SK-N-SH (cell line): ENCODE data around the gene NUP160. TPM values are rescaled to one million over a fixed set of nuclear protein-coding genes. Genes with fewer than 3 reads are reported as not detected.

Experiments
- CTCF ChIA-PET: fragments of 300-600, 350-600 bp; formaldehyde crosslinking; extraction: SDS; loops from one replicate; lab custom pipeline; 2021; lab: Yijun Ruan, JAX
- POLR2A ChIA-PET: fragments of 350-600 bp; sonication (Branson Sonifier 250); formaldehyde crosslinking; extraction: SDS; loops from one replicate; lab custom pipeline; 2020; ENCODE audit warnings: antibody characterized with exemption, inconsistent platforms; lab: Yijun Ruan, JAX
- DNase-seq: peaks from one replicate; pipeline ENCODE4 v3.0.0; 2012
- H2AFZ ChIP-seq: fragments of 200-600 bp; sonication (generic); 2 replicates; pipeline ENCODE4 v1.8.1; 2016; ENCODE audit warnings: antibody characterized with exemption, mild to moderate bottlenecking, low read depth
- H3F3A ChIP-seq: fragments of 200-600 bp; sonication (generic); replicated peaks from 2 replicates; pipeline ENCODE3; 2016; ENCODE audit warnings: antibody characterized with exemption, mild to moderate bottlenecking; ENCODE audit not compliant: insufficient read depth
- H3K27ac ChIP-seq, 2 experiments: fragments of 200-500 bp in 1 of 2; fragments of 200-600 bp in 1 of 2; sonication (Bioruptor generic) in 1 of 2; sonication (generic), shearing (Covaris generic) in 1 of 2; 2 replicates each; pipeline versions ENCODE4 v1.5.1 to v1.6.1; 2014 to 2016; ENCODE audit warnings: low read depth in 2 of 2, inconsistent platforms in 1 of 2, low read length in 1 of 2, mild to moderate bottlenecking in 1 of 2, mixed read lengths in 1 of 2
- H3K27me3 ChIP-seq: fragments of 200-600 bp; sonication (generic), shearing (Covaris generic); 2 replicates; pipeline ENCODE4 v1.6.1; 2016; ENCODE audit warnings: mixed run types; ENCODE audit not compliant: insufficient read depth
- H3K36me3 ChIP-seq, 2 experiments: fragments of 200-500 bp in 1 of 2; fragments of 200-600 bp in 1 of 2; sonication (Bioruptor generic) in 1 of 2; sonication (generic) in 1 of 2; replicated peaks in 1 of 2; 2 replicates each; pipeline versions ENCODE3 to v1.5.1; 2014 to 2016; ENCODE audit warnings: low read length in 1 of 2, mild to moderate bottlenecking in 1 of 2; ENCODE audit not compliant: insufficient read depth in 2 of 2, control insufficient read depth in 1 of 2
- H3K4me1 ChIP-seq, 2 experiments: fragments of 200-500 bp in 1 of 2; fragments of 200-600 bp in 1 of 2; sonication (Bioruptor generic) in 1 of 2; sonication (generic), shearing (Covaris generic) in 1 of 2; 2 replicates each; pipeline versions ENCODE4 v1.5.1 to v1.6.1; 2014 to 2016; ENCODE audit warnings: low read depth in 1 of 2, low read length in 1 of 2, mixed run types in 1 of 2; ENCODE audit not compliant: insufficient read depth in 2 of 2, control insufficient read depth in 1 of 2
- H3K4me2 ChIP-seq: fragments of 200-600 bp; sonication (generic), shearing (Covaris generic); 2 replicates; pipeline ENCODE4 v1.6.1; 2017; ENCODE audit warnings: mixed run types
- H3K4me3 ChIP-seq, 2 experiments: fragments of 200-500 bp in 1 of 2; fragments of 200-600 bp in 1 of 2; sonication (Bioruptor generic) in 1 of 2; sonication (generic), shearing (Covaris generic) in 1 of 2; 2 replicates each; pipeline versions ENCODE4 v1.5.1 to v1.8.1; 2014 to 2016; ENCODE audit warnings: low read depth in 2 of 2, inconsistent platforms in 1 of 2, low read length in 1 of 2, mild to moderate bottlenecking in 1 of 2, mixed read lengths in 1 of 2, moderate library complexity in 1 of 2
- H3K79me2 ChIP-seq: fragments of 200-600 bp; sonication (generic); 2 replicates; pipeline ENCODE4 v1.8.1; 2017; ENCODE audit warnings: mild to moderate bottlenecking; ENCODE audit not compliant: insufficient read depth
- H3K9ac ChIP-seq: fragments of 200-600 bp; sonication (generic); 2 replicates; pipeline ENCODE4 v1.6.1; 2017; ENCODE audit warnings: mixed run types
- H3K9me2 ChIP-seq: fragments of 200-600 bp; sonication (generic); 2 replicates; pipeline ENCODE4 v1.6.1; 2017; ENCODE audit warnings: mixed run types
- H3K9me3 ChIP-seq: fragments of 200-600 bp; sonication (generic); 2 replicates; pipeline ENCODE4 v1.6.1; 2017; ENCODE audit warnings: mixed run types, mild to moderate bottlenecking, moderate library complexity
- H4K20me1 ChIP-seq: fragments of 200-600 bp; sonication (generic); 2 replicates; pipeline ENCODE4 v1.6.1; 2017; ENCODE audit warnings: mild to moderate bottlenecking, mixed run types; ENCODE audit not compliant: insufficient read depth
- CHD2 ChIP-seq: fragments of 150-350 bp; IDR thresholded peaks from 2 replicates; pipeline ENCODE4 v1.6.1; 2018; ENCODE audit warnings: low read length; ENCODE audit not compliant: partially characterized antibody
- ELF1 ChIP-seq: IDR thresholded peaks from 2 replicates; pipeline ENCODE4 v1.4.0; 2012
- EP300 ChIP-seq, 2 experiments: IDR thresholded peaks; 2 replicates each; pipeline versions ENCODE4 v1.4.0 to v1.6.1; 2012; ENCODE audit warnings: borderline replicate concordance in 1 of 2, low read depth in 1 of 2, low read length in 1 of 2
- EZH2phosphoT487 ChIP-seq: fragments of 200-600 bp; sonication (generic); IDR thresholded peaks from 2 replicates; pipeline ENCODE4 v1.6.1; 2017; ENCODE audit warnings: low read depth, mixed run types, mild to moderate bottlenecking, antibody characterized with exemption, moderate library complexity, borderline replicate concordance
- FOXJ3 ChIP-seq: sonication (generic); formaldehyde crosslinking; IDR thresholded peaks from 2 replicates; pipeline ENCODE4 v1.5.1; 2020; ENCODE audit warnings: mild to moderate bottlenecking, missing genetic modification reagents
- JUND ChIP-seq: IDR thresholded peaks from 2 replicates; pipeline ENCODE4 v1.4.0; 2012
- MEF2A ChIP-seq: IDR thresholded peaks from 2 replicates; pipeline ENCODE4 v1.4.0; 2012; ENCODE audit warnings: low read depth, borderline replicate concordance
- MXI1 ChIP-seq: IDR thresholded peaks from 2 replicates; pipeline ENCODE4 v1.6.1; 2012; ENCODE audit warnings: mild to moderate bottlenecking, low read depth, low read length, improper control_type of control experiment
- NFIC ChIP-seq: IDR thresholded peaks from 2 replicates; pipeline ENCODE4 v1.4.0; 2012; ENCODE audit warnings: borderline replicate concordance
- RAD21 ChIP-seq: IDR thresholded peaks from 2 replicates; pipeline ENCODE4 v1.6.1; 2012; ENCODE audit warnings: mild to moderate bottlenecking, low read length
- RCOR1 ChIP-seq: fragments of 150-350 bp; IDR thresholded peaks from 2 replicates; pipeline ENCODE4 v1.6.1; 2017; ENCODE audit warnings: antibody characterized with exemption, low read length
- RXRA ChIP-seq: IDR thresholded peaks from 2 replicates; pipeline ENCODE4 v1.4.0; 2012; ENCODE audit warnings: low read depth, mild to moderate bottlenecking, borderline replicate concordance
- TAF1 ChIP-seq: IDR thresholded peaks from 2 replicates; pipeline ENCODE4 v1.6.1; 2012; ENCODE audit warnings: low read depth, mild to moderate bottlenecking, low read length, moderate library complexity, borderline replicate concordance
- YY1 ChIP-seq: IDR thresholded peaks from 2 replicates; pipeline ENCODE4 v1.4.0; 2012; ENCODE audit warnings: low read depth, mild to moderate bottlenecking
- WGBS: methylation state at CpG from one replicate; pipeline ENCODE4 v1.1.6; 2017; ENCODE audit warnings: low lambda C conversion rate; 5-methylcytosine and 5-hydroxymethylcytosine counted together
- polyA plus RNA-seq, 3 experiments: library from polyadenylated mRNA; depleted of rRNA; stranded (reverse); fragments of >200 nt; gene quantifications; 2 replicates each; pipeline ENCODE4 v1.2.3, GENCODE V29; 2012
- TF ChIP-seq, protein P1 (sequence below): IDR thresholded peaks from 2 replicates; pipeline ENCODE4 v1.4.0; 2012; ENCODE audit warnings: low read depth
- TF ChIP-seq, protein P2 (sequence below): fragments of 200-600 bp; sonication (generic); IDR thresholded peaks from 2 replicates; pipeline ENCODE4 v1.6.1; 2017; ENCODE audit warnings: antibody characterized with exemption, mild to moderate bottlenecking, moderate library complexity
- TF ChIP-seq, protein P3 (sequence below): fragments of 150-350 bp; IDR thresholded peaks from 2 replicates; pipeline ENCODE4 v1.6.1; 2017; ENCODE audit warnings: antibody characterized with exemption, low read length, low read depth, borderline replicate concordance
- TF ChIP-seq, protein P4 (sequence below): IDR thresholded peaks from 2 replicates; pipeline ENCODE4 v1.4.0; 2012; ENCODE audit warnings: low read depth, borderline replicate concordance

NUP160 gene
- polyA plus RNA-seq, 1 of the 3 experiments (the other 2 are of a cell fraction): 19.3 TPM

DNA sequence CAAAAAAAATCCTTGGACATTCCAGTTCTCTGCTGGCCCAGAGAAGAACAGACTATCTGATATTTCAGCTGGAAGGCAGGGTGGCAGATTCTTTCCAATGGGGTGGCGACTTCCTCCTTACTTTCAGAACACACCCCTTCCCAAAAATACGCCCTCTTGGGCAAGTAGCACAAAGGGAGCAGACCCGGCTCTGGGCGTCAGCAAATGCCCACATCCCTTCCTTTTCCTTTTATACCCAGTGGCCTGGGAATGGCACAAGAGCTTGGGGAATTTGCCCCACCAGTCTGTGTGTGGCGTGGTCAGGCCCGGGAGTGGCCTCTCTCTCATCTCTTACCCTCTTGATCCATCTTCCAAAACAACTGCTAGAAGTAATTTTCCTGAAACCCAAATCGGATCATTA lies 33.0 kb upstream of the NUP160 start:
- no peaks in the 10 kb centered on the region for H3K79me2 ChIP-seq
- H3K27ac ChIP-seq: no peak overlapping the region
- H3K9me3 ChIP-seq: no peaks in the 10 kb centered on the region
- H2AFZ ChIP-seq: no peak overlapping the region
- peaks cover 8% of the 10 kb centered on the region for H3F3A ChIP-seq
- no peak overlapping the region for H3K9ac ChIP-seq
- POLR2A ChIA-PET: no interaction called here
- peaks cover 0 to 7% of the 10 kb centered on the region in 2 experiments; a peak in 2 of 4 replicates for H3K4me1 ChIP-seq
- WGBS: 78% methylated on average over 7 of the region's 7 CpGs
- no peaks in the 10 kb centered on the region for H3K36me3 ChIP-seq
- no peaks in the 10 kb centered on the region for H3K9me2 ChIP-seq
- DNase-seq: no peak
- no peak overlapping the region for H3K4me3 ChIP-seq
- H3K27me3 ChIP-seq: no peaks in the 10 kb centered on the region
- TF ChIP-seq, protein P1, sequence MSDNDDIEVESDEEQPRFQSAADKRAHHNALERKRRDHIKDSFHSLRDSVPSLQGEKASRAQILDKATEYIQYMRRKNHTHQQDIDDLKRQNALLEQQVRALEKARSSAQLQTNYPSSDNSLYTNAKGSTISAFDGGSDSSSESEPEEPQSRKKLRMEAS: no peak
- TF ChIP-seq RAD21 (no peak), EP300 (IDR thresholded peaks at IDR 0.05; ENCODE audit: borderline replicate concordance in 1 of 2, low read depth in 1 of 2, low read length in 1 of 2) (no peak), YY1 (no peak), JUND (no peak), ELF1 (no peak)
- TF ChIP-seq, protein P2, sequence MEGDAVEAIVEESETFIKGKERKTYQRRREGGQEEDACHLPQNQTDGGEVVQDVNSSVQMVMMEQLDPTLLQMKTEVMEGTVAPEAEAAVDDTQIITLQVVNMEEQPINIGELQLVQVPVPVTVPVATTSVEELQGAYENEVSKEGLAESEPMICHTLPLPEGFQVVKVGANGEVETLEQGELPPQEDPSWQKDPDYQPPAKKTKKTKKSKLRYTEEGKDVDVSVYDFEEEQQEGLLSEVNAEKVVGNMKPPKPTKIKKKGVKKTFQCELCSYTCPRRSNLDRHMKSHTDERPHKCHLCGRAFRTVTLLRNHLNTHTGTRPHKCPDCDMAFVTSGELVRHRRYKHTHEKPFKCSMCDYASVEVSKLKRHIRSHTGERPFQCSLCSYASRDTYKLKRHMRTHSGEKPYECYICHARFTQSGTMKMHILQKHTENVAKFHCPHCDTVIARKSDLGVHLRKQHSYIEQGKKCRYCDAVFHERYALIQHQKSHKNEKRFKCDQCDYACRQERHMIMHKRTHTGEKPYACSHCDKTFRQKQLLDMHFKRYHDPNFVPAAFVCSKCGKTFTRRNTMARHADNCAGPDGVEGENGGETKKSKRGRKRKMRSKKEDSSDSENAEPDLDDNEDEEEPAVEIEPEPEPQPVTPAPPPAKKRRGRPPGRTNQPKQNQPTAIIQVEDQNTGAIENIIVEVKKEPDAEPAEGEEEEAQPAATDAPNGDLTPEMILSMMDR: no peak
- TF ChIP-seq, protein P3, sequence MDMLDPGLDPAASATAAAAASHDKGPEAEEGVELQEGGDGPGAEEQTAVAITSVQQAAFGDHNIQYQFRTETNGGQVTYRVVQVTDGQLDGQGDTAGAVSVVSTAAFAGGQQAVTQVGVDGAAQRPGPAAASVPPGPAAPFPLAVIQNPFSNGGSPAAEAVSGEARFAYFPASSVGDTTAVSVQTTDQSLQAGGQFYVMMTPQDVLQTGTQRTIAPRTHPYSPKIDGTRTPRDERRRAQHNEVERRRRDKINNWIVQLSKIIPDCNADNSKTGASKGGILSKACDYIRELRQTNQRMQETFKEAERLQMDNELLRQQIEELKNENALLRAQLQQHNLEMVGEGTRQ: no peak
- TF ChIP-seq, all 33 proteins: peak for 0
- H4K20me1 ChIP-seq: no peaks in the 10 kb centered on the region
- no peak overlapping the region for H3K4me2 ChIP-seq
- CTCF ChIA-PET: no interaction called here

DNA sequence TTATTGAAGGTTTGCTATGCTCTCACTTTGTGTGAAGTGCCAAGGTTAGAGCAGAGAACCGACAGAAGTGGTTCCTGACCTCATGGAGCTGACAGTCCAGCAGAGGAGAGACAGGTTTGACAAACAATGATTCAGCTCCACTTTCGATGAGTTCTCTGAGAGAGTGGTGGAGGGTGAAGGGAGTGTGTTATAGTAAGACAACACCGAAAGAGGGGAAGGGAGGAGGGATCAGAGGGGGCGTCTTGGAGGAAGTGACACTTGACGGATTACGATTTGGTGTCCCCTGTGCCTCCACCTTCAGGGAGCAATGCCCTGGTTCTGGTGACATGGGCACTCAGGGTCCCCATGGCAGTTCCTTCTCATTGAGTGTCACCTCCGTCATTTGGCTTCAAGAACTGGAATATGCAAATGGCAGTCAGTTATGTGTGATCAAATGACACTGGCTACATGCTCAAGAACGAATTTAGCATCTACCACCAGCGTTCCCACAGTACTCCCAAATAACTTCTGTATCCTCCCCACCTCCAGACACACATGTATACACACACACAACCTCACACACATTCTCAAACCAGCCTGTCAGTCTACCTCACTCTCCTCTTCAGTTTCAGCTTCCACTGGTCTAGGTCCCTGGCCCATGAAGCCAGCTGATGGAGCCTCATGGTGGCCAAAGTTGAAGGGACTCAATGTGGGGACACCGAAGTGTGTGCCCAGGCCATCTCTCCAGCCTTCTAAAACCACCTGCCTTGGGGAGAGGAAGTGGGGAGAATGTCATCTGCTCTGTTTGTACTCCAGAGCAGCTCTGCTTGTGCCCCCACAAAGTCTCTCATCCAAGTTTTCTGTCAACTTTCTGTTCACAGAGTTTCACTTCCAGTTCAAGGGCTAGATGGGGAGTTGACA lies 31.4 kb upstream of the NUP160 start:
- CTCF ChIA-PET: no interaction called here
- Histone ChIP-seq H3F3A (no peaks in the 10 kb centered on the region), H4K20me1 (no peaks in the 10 kb centered on the region), H3K9ac (no peak overlapping the region), H2AFZ (no peak overlapping the region), H3K79me2 (no peaks in the 10 kb centered on the region), H3K36me3 (no peaks in the 10 kb centered on the region), H3K4me1 (no peaks in the 10 kb centered on the region), H3K27ac (no peak overlapping the region), H3K9me3 (peaks cover 4% of the 10 kb centered on the region; the same call in 1 of the 2 replicates), H3K4me3 (no peak overlapping the region), H3K4me2 (no peak overlapping the region), H3K27me3 (no peaks in the 10 kb centered on the region), H3K9me2 (no peaks in the 10 kb centered on the region)
- WGBS: 70% methylated on average over 10 of the region's 10 CpGs
- POLR2A ChIA-PET: no interaction called here
- no peak for DNase-seq
- TF ChIP-seq CHD2: no peak
- TF ChIP-seq, protein P4, sequence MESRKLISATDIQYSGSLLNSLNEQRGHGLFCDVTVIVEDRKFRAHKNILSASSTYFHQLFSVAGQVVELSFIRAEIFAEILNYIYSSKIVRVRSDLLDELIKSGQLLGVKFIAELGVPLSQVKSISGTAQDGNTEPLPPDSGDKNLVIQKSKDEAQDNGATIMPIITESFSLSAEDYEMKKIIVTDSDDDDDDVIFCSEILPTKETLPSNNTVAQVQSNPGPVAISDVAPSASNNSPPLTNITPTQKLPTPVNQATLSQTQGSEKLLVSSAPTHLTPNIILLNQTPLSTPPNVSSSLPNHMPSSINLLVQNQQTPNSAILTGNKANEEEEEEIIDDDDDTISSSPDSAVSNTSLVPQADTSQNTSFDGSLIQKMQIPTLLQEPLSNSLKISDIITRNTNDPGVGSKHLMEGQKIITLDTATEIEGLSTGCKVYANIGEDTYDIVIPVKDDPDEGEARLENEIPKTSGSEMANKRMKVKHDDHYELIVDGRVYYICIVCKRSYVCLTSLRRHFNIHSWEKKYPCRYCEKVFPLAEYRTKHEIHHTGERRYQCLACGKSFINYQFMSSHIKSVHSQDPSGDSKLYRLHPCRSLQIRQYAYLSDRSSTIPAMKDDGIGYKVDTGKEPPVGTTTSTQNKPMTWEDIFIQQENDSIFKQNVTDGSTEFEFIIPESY: no peak
- TF ChIP-seq MEF2A: no peak
- no peak for TF ChIP-seq NFIC
- no peak for TF ChIP-seq EP300 (IDR thresholded peaks at IDR 0.05; ENCODE audit: borderline replicate concordance in 1 of 2, low read depth in 1 of 2, low read length in 1 of 2)
- TF ChIP-seq, protein P1: no peak
- TF ChIP-seq RAD21: no peak
- TF ChIP-seq TAF1: no peak
- TF ChIP-seq ELF1: no peak
- TF ChIP-seq, protein P3: no peak
- no peak for TF ChIP-seq MXI1
- no peak for TF ChIP-seq RXRA
- no peak for TF ChIP-seq RCOR1
- TF ChIP-seq FOXJ3 (CRISPR knock-in tag): no peak
- TF ChIP-seq EZH2phosphoT487: no peak
